GM10266 (cell line): Measurements from ENCODE around the gene LMLN.
"Not testable (repeated sequence)": the region's sequence is repeated elsewhere in the genome, so short reads cannot be mapped to it uniquely, and the experiment has no call there.

Experiments used
- DNase-seq: peaks from one replicate; pipeline ENCODE4 v3.0.0; 2012; ENCODE audit errors: extremely low spot score
- TF ChIP-seq, protein P1 (sequence below): IDR thresholded peaks from 2 replicates; pipeline ENCODE4 v1.5.1; 2012; ENCODE audit warnings: mild to moderate bottlenecking, low read depth; ENCODE audit not compliant: control insufficient read depth, insufficient read depth; ENCODE audit errors: missing control alignments

Gene LMLN

DNA sequence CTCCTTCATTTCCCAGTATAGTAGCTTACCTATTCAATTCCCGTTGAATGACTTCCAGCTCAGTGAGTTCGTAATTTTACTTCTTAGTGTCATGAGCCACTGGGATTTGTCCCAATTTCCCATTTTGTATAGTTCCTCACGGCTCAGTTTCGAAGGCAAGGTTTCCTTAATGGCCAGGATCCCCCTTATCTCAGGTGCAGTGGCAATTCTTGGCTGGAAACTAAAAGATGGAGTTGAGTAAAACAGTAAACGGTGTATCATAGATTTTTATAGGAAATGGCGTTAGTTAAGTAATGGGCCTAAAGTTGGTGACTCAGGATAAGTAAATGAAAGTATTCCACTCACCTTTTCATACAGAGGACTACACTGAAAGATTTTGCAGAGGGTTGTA, 522 bp upstream of the LMLN start:
- TF ChIP-seq, protein P1, sequence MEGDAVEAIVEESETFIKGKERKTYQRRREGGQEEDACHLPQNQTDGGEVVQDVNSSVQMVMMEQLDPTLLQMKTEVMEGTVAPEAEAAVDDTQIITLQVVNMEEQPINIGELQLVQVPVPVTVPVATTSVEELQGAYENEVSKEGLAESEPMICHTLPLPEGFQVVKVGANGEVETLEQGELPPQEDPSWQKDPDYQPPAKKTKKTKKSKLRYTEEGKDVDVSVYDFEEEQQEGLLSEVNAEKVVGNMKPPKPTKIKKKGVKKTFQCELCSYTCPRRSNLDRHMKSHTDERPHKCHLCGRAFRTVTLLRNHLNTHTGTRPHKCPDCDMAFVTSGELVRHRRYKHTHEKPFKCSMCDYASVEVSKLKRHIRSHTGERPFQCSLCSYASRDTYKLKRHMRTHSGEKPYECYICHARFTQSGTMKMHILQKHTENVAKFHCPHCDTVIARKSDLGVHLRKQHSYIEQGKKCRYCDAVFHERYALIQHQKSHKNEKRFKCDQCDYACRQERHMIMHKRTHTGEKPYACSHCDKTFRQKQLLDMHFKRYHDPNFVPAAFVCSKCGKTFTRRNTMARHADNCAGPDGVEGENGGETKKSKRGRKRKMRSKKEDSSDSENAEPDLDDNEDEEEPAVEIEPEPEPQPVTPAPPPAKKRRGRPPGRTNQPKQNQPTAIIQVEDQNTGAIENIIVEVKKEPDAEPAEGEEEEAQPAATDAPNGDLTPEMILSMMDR: no peak
- DNase-seq: no peak

DNA sequence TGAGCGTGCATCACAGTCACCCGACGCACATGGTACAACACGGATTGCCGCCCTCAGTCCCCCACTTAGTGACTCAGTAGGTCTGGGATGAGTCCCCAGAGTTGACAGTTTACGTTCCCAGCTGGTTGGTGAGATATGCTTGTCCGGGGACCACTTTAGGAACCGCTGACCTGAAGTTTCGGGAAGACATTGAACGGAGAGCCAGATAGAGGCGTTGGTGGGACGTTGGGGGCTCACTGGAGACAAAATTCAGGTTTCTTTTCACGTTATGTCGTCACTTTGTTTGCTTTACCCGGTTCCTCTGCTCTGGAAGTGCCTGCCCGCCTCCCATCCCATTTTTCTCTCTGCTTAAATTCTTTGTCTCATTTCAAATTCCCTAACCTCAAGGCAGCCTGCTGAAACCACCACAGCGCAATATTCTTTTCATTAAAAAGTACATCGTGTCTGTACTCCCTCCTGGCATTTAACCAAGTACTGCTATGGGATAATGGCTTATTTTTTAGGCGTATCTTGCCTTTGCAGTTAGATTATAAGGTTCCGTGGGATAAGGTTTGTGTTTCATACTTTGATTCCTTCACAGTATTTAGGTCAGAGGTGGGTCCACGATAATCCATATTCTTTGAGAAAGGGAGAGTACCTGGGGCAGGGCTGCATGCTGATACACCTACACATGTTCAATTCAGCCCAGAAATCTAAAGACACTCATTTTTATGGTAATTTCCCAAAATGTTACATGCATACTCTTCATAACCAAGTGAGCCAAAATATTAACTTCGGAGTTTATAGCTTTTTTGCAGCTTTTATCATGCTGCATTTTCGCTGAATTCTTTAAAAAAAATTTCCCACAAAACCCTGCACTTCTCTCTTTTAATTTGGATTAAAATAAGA, 921 bp downstream of the LMLN start:
- TF ChIP-seq, protein P1: no peak
- no peak for DNase-seq

DNA sequence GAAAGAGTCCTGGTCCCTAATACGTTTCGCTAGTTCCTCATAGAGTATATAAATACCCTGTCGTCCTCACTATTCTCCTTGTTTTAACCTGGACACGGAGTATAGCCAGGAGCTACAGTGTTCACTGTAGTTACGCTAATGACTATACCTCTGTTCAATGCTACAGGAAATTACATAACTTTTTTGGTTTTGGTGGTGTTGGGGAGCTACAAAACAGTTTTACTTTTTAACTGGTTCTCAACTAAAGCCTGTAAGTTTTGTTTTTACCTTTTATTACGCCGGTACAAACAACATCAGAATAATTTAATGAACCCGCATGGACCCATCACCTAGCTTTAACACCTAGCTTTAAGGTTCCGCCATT, 1.5 kb downstream of the LMLN start:
- TF ChIP-seq, protein P1: no peak
- DNase-seq: no peak

DNA sequence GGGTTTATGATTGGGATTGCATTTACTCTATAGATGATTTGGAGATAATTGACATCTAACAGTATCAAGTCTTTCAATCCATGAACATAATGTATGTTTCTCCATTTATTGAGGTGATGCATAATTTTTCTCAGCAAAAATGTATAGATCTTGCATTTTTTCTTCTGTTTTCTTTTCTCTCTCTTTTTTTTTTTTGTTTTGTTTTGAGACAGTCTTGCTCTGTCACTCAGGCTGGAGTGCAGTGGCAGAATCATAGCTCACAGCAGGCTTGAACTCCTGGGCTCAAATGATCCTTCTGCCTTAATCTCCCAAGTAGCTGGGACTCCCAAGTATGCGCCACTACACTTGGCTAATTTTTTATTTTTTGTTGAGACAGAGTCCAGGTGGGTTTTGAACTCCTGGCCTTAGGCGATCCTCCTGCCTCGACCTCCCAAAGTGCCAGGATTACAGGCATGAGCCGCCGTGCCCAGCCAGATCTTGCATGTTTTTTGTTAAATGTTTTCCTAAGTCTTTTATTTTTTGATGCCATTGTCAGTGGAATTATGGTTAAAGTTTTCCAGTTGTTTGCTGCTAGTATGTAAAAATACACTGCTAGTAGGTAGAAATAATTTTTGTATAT, 3.1 kb downstream of the LMLN start:
- TF ChIP-seq, protein P1: no peak
- DNase-seq: no peak

DNA sequence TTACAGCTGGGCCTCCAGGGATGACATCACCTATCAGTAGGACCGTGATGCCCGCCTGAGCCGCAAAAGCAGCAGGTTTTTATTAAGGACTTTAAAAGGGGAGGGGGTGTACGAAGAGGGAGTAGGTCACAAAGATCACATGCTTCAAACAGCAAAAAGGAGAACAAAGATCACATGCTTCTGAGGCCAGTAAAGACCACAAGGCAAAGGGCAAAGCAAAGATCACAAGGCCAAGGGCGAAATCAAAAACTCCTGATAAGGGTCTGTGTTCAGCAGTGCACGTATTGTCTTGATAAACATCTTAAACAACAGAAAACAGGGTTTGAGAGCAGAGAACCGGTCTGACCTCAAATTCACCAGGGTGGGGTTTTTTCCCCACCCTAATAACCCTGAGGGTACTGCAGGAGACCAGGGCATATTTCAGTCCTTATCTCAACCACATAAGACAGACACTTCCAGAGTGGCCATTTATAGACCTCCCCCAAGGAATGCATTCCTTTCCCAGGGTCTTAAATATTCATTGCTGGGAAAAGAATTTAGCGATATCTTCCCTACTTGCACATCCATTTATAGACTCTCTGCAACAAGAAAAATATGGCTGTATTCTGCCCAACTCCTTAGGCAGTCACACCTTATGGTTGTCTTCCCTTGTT, 7.4 kb downstream of the LMLN start:
- not testable (repeated sequence) for DNase-seq

DNA sequence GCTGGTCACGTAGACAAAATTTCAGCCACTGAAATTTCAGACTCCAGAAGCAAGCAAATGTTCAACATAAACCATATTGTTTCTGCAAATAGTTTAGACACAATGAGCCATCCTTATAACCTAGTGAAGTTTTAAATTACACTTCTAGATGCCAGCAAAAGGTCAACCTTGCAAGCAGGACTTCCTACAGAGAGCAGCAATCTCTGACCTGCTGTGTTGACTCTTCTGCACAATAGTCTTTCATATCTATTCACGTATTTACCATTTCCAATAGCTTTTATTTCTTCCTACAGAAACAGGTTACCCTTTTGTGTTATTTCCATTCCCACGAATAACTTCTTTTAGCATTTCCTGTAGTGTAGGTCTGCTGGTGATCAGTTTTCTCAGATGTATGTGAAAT, 10.6 kb downstream of the LMLN start:
- TF ChIP-seq, protein P1: no peak
- no peak for DNase-seq

DNA sequence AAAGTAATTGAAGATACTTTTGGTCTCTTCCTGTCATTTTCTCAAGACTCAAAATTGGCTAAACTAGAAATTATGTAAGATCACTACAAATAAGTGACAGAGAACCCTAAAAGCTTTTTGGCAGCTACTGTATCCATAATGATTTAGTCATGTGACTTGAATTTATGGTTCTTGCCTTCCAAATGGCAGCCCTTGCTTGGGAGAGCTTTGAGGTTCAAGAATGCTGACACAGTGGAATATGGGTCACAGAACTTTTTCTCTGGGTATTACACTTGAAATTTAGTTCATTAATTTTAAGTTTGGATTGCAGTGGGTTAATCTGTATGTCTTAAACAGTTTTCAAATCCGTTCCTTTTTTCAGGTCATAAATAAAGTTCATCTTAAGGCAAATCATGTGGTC, 14.0 kb downstream of the LMLN start:
- no peak for DNase-seq
- TF ChIP-seq, protein P1: no peak
